ENCODE results near the gene EPHB1. TPM values are rescaled to one million over a fixed set of nuclear protein-coding genes. Genes with fewer than 3 reads are reported as not detected.
A peak's percentile ranks its signal among the peaks of the same experiment; 100 is the strongest.

EPHB1 gene
- 0.72 TPM for total RNA-seq (ENCODE audit: insufficient read depth, low replicate concordance)

DNA sequence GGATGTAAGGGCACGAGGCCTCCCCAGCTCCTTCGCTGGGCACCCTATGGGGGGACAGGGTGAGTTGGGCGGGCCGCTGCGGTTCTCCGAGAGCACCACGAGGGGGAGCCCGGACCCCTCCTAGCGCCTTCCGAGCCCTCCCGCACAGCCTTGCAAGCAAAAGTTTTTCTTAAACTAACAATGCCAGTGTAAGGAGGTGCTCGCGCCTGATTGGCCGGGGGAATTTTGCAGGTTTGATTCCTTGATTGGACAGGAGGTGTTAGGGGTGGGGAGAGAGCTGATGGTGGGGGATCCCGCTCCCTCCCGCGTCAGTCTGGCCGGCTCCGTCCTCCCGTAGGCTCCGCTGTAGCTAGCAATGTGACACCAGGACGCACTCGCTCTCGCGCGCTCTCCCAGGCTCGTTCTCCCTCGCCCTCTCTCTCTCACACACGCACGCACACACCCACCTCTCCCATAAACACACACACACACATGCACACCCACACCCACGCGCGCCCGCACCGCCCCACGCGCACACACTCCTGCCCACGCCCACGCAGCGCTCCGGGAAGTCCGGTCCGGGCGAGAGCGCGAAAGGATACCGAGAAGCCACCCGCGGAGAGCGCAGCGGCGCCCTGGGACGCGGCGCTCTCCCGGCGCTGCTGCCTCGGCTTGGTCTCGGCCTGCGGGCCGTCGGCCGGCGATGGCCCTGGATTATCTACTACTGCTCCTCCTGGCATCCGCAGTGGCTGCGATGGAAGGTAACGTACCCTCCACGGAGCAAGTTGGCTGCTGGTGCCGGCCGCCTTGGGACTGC lies at the start of gene EPHB1:
Gene EPHB1, plus strand, starts transcription at position 311 of the 796 bp plus-strand sequence.
- peak; percentile 88 for DNase-seq (ENCODE audit: low spot score)

DNA sequence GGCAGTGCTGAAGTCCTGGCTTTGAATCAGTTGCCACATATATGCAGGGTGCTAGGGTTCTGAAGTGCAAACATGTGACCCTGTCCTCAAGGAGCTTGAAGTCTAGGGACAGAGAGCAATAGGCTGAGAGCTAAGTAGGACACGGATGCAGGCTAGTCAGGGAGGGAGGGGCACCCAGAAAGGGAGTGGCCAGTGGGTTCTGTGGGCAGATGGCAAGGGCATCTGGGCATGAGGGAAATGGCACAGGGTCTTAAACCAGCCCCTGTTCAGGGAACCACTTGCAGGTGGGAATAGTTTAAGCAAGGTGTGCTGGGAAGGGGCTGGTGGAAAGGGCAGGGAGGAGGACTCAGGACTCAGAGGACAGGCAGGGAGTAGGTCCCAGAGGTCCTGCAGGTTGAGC lies 46.4 kb upstream of the EPHB1 start:
- DNase-seq (ENCODE audit: low spot score), result no peak

DNA sequence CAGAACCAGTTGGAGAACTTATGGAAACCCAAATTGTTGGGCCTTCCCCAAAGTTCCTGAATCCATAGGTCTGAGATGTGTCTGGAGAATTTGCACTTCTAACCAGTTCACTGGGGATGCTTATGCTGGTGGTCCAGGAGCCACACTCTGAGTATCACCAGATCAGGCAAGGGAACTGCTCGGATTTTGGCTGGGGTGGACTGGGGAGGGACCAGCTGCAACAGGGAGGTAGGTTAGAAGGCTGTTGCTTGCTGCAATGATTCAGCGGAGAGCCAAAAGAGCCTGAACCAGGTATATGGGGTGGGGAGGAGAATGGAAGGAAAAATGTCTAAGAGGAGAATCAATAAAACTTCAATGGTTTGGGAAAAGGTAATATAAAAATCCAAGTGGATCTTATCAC lies 45.9 kb upstream of the EPHB1 start:
- DNase-seq (ENCODE audit: low spot score), result no peak

DNA sequence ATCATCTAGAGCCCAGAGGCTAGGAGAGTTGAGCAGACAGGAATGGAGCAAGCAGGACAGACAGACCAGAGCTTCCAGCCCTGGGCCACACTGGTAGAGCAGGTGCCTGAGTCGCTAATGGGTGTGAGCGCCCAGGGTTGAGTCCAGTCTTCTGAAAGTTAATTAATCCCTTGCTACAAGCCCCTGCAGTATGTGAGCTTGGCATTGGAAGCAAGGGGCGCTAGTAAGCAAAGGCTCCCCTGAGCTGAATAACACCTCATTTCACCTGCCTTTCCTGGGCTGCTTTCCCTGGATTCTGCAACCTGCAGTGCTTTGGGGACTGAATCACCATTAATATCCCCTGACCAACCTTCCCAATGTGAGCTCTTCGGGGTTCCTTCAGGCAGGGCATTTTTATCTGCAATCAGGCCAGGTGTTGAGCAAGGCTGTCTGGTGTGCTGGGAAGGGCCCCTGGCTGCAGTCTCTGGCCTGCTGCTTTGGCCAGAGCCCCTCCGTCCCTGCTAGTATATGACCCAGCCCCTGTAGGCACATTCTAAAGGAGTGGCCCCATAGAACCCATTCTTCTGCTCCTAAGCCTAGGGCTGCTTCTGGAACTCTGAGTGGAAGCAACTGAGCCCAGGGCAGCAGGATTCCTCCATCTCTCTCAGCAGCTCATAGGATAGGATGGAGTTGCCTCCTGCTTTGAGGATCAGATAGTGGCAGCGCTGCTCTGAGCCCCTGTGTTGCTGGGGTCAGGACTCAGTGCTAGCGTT lies 45.1 kb upstream of the EPHB1 start:
- no peak for DNase-seq (ENCODE audit: low spot score)

DNA sequence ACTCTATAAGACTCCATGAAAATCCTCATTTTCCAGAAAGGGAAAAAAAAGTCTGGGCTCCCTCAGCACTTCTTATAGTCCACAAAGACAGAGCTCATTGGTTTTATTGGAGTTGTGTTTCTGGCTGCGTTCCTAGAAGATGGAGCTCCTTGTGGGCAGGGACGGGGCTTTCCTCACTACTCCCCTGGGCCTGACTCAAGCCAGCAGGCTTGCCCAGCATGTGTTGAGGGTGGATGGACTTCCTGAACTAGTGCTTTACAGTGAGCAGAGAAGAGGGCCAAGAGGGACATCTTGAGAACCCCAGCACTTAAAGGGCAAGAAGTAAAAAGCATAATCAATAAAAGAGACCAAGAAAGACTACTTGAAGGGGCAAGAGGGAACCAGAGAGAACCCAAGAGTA lies 43.2 kb upstream of the EPHB1 start:
- no peak for DNase-seq (ENCODE audit: low spot score)

- no peak for DNase-seq (ENCODE audit: low spot score)
Observed at GRCh38 chr3:134752761-134753461, 42.1 kb upstream of the EPHB1 start.

- DNase-seq (ENCODE audit: low spot score), result no peak
Observed at GRCh38 chr3:134753999-134754742, 40.9 kb upstream of the EPHB1 start.

- no peak for DNase-seq (ENCODE audit: low spot score)
Observed at GRCh38 chr3:134754768-134755559, 40.1 kb upstream of the EPHB1 start.

DNA sequence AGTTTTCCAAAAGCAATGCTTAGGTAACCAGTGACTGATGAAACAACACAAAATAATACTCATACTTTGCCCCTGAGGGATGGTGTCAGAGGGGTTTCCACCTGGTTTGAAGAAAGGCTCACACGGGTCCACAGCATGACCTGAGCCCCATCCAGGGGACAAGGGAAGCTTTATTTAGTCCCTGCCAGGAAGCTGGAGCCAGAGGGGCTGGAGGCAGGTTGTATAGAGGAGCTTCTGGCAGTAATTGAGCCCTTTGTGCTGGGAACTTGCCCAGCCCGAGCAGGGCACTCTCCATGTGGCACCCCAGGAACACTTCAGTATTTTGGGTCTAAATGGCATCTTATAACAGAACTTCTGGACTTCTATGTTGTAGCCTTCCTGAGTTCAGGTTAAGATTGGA lies 39.2 kb upstream of the EPHB1 start:
- no peak for DNase-seq (ENCODE audit: low spot score)

DNA sequence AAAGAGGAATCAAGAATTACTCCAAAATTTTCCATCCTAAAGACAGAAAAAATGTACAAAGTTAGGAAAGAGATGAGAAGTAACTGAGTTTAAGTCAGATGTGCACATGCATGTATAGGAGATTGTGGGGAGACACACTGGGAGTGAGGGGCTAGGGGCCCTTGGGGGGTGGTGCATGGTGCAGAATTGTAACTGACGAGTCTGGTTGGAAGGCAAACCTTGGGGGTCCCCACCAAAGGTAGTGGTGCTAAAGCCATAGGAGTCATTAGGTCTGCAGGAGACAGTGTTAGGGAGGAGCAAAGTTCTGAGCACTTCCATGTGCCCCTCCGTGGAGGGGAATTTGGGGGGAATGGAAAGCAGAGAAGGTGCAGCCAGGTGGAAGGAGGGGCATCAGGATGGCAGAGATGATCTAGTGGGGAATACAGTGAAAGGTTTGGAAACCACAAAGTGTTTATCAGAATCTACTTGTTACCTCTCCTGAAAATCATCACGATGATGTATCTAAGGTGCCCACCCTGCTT lies 37.5 kb upstream of the EPHB1 start:
- no peak for DNase-seq (ENCODE audit: low spot score)

GRCh38 chr3:134761213-134761612 lies 33.8 kb upstream of the EPHB1 start:
- no peak for DNase-seq (ENCODE audit: low spot score)

- no peak for DNase-seq (ENCODE audit: low spot score)
Observed at GRCh38 chr3:134762016-134762415, 33.0 kb upstream of the EPHB1 start.

GRCh38 chr3:134765468-134765867 lies 29.6 kb upstream of the EPHB1 start:
- no peak for DNase-seq (ENCODE audit: low spot score)

- DNase-seq (ENCODE audit: low spot score), result no peak
Observed at GRCh38 chr3:134766290-134766689, 28.8 kb upstream of the EPHB1 start.

- no peak for DNase-seq (ENCODE audit: low spot score)
Observed at GRCh38 chr3:134768116-134768515, 26.9 kb upstream of the EPHB1 start.

DNA sequence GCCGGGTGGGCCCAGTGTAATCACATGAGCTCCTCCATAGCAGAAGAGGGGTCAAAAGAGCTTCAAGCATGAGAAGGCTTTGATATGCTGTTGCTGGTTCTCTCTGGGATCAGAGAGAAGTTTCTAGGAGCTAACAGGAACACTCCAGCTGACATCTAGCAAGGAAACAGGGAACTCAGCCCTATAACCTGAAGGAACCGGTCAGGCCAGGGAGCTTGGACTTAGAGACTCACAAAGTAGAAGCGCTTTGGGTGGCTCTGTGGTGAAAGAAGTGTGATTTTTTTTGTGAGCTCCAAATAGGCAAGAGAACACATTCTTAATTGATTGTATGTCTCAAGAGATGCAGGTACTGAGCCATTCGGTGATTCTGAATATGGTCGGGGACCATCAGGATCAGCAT lies 26.2 kb upstream of the EPHB1 start:
- DNase-seq (ENCODE audit: low spot score), result no peak

DNA sequence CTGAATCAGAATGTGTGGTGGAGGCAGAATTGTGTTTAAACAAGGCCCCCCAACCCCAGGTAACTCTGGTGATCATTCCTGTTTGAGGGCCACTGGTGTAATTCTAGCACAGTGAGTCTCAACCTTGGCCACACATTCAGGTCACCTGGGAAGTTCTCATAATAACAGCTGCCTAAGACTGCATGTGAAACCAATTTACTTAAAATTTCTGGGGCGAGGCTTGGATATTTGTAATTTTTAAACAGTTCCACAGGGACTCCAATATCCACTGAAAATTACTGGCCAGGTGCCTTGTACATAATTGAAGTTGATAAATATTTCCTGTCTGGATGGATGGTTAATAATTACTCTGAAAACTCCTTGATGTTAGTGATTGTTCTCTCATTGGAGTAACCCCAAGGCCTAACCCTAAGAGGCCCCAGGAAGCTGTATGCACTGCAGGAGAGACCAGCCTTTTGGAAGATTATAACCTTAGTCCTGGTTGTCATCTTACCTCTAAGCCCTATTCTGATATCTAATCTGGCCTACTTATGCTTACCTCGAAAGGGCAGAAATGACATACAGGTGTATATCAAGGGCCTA lies 25.7 kb upstream of the EPHB1 start:
- no peak for DNase-seq (ENCODE audit: low spot score)

DNA sequence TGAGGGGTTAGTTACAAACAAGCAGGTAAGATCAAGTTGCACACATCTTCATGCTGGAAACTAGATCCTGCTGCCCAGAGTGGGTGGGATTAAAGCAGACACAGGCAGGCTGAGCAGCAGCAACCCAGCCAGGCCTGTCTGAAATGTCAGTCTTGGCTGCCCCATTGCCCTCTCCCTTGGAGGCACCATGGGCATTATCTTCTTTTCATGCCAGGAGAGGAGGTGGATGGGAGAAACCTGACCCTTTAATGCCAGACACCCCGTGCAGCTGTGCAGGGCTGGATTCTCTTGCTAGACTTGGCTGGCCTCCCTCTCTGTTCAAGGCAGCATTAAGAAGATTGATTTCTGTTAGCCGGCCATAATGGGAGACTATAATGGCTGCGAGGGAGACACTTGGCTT lies 23.0 kb upstream of the EPHB1 start:
- no peak for DNase-seq (ENCODE audit: low spot score)

- DNase-seq (ENCODE audit: low spot score), result no peak
Observed at GRCh38 chr3:134772591-134772990, 22.5 kb upstream of the EPHB1 start.

GRCh38 chr3:134775831-134776230 lies 19.2 kb upstream of the EPHB1 start:
- no peak for DNase-seq (ENCODE audit: low spot score)
